Ishikawa (cell line): Measurements from ENCODE around the gene KRTAP4-6.

ENCODE experiments used
- CEBPB ChIP-seq: IDR thresholded peaks from 2 replicates; pipeline ENCODE4 v1.6.1; 2012
- CREB1 ChIP-seq: IDR thresholded peaks from 2 replicates; pipeline ENCODE4 v1.6.1; 2012; ENCODE audit warnings: low read depth
- EGR1 ChIP-seq: IDR thresholded peaks from 2 replicates; pipeline ENCODE4 v1.6.1; 2012
- EP300 ChIP-seq: IDR thresholded peaks from 2 replicates; pipeline ENCODE4 v1.6.1; 2012; ENCODE audit warnings: borderline replicate concordance
- FOXM1 ChIP-seq: IDR thresholded peaks from 2 replicates; pipeline ENCODE4 v1.6.1; 2012; ENCODE audit warnings: low read depth, borderline replicate concordance
- MAX ChIP-seq: IDR thresholded peaks from 2 replicates; pipeline ENCODE4 v1.6.1; 2012
- NFIC ChIP-seq: IDR thresholded peaks from 2 replicates; pipeline ENCODE4 v1.6.1; 2012
- RAD21 ChIP-seq: IDR thresholded peaks from 2 replicates; pipeline ENCODE4 v1.6.1; 2012; ENCODE audit warnings: low read depth
- REST ChIP-seq: IDR thresholded peaks from 2 replicates; pipeline ENCODE4 v1.6.1; 2012; ENCODE audit warnings: low read depth, mild to moderate bottlenecking
- TAF1 ChIP-seq: IDR thresholded peaks from 2 replicates; pipeline ENCODE4 v1.6.1; 2012; ENCODE audit warnings: low read depth, mild to moderate bottlenecking
- TCF12 ChIP-seq: IDR thresholded peaks from 2 replicates; pipeline ENCODE4 v1.6.1; 2012; ENCODE audit warnings: low read depth
- TEAD4 ChIP-seq: IDR thresholded peaks from 2 replicates; pipeline ENCODE4 v1.6.1; 2012
- USF1 ChIP-seq: IDR thresholded peaks from 2 replicates; pipeline ENCODE4 v1.6.1; 2012
- YY1 ChIP-seq: IDR thresholded peaks from 2 replicates; pipeline ENCODE4 v1.6.1; 2012; ENCODE audit warnings: low read depth
- ZBTB7A ChIP-seq: IDR thresholded peaks from 2 replicates; pipeline ENCODE4 v1.6.1; 2012; ENCODE audit warnings: low read depth

Gene KRTAP4-6

GRCh38 chr17:41168121-41168520 is 27.8 kb upstream of the KRTAP4-6 start, which contains the start of gene KRTAP4-3:
KRTAP4-3 (minus strand) TSS chr17:41168221; CDS start chr17:41168172, 49 bp downstream.
- TF ChIP-seq TAF1 = no peak
- no peak for TF ChIP-seq REST
- TF ChIP-seq TEAD4 = no peak
- no peak for TF ChIP-seq CEBPB
- TF ChIP-seq NFIC = no peak
- no peak for TF ChIP-seq TCF12
- TF ChIP-seq YY1 = no peak

GRCh38 chr17:41167561-41167960 is 27.2 kb upstream of the KRTAP4-6 start:
- TF ChIP-seq ZBTB7A = no peak

- TF ChIP-seq TCF12 = no peak
- no peak for TF ChIP-seq USF1
- TF ChIP-seq RAD21 = no peak
- TF ChIP-seq EP300 = no peak
- no peak for TF ChIP-seq ZBTB7A
- no peak for TF ChIP-seq EGR1
- TF ChIP-seq NFIC = no peak
- no peak for TF ChIP-seq CREB1
- no peak for TF ChIP-seq CEBPB
- TF ChIP-seq FOXM1 = no peak
- TF ChIP-seq YY1 = no peak
- TF ChIP-seq MAX = no peak
- TF ChIP-seq TAF1 = no peak
- no peak for TF ChIP-seq REST
- no peak for TF ChIP-seq TEAD4
Measured at GRCh38 chr17:41163828-41164227, 23.5 kb upstream of the KRTAP4-6 start.

GRCh38 chr17:41160648-41161047 is 20.3 kb upstream of the KRTAP4-6 start, which contains the start of gene KRTAP4-4:
KRTAP4-4 (minus strand) TSS chr17:41160748; CDS start chr17:41160691, 57 bp downstream.
- no peak for TF ChIP-seq USF1
- no peak for TF ChIP-seq CREB1
- no peak for TF ChIP-seq MAX
- no peak for TF ChIP-seq ZBTB7A
- TF ChIP-seq NFIC = no peak
- TF ChIP-seq TCF12 = no peak

GRCh38 chr17:41153856-41154255 is 13.5 kb upstream of the KRTAP4-6 start:
- TF ChIP-seq YY1 (no peak), RAD21 (no peak)

GRCh38 chr17:41151525-41151924 is 11.2 kb upstream of the KRTAP4-6 start:
- no peak for TF ChIP-seq NFIC
- no peak for TF ChIP-seq ZBTB7A
- no peak for TF ChIP-seq CEBPB
- TF ChIP-seq TEAD4 = no peak
- no peak for TF ChIP-seq MAX
- TF ChIP-seq USF1 = no peak
- TF ChIP-seq TCF12 = no peak
- TF ChIP-seq YY1 = no peak
- no peak for TF ChIP-seq FOXM1
- TF ChIP-seq RAD21 = no peak
- no peak for TF ChIP-seq EGR1
- TF ChIP-seq REST = no peak
- TF ChIP-seq EP300 = no peak
- TF ChIP-seq TAF1 = no peak
- no peak for TF ChIP-seq CREB1
